Stimulated activated CD4-positive, alpha-beta T cell treated with anti-CD3 and anti-CD28 coated beads, Interleukin-2, amount 100 ng/mL, for 48 hours (primary cell): Measurements from ENCODE around the gene SETSIP.
"Not testable (repeated sequence)": the region's sequence is repeated elsewhere in the genome, so short reads cannot be mapped to it uniquely, and the experiment has no call there.

Experiments used
- DNase-seq, 2 donors: peaks; one replicate each; pipeline ENCODE4 v3.0.0-alpha.2; 2020

SETSIP gene, protein sequence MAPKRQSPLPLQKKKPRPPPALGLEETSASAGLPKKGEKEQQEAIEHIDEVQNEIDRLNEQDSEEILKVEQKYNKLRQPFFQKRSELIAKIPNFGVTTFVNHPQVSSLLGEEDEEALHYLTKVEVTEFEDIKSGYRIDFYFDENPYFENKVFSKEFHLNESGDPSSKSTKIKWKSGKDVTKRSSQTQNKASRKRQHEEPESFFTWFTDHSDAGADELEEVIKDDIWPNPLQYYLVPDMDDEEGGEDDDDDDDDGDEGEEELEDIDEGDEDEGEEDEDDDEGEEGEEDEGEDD

GRCh38 chr1:92075311-92075710, at the start of gene SETSIP:
TSS of gene SETSIP (minus strand) at chr1:92075411. CDS start at chr1:92075411, 0 bp downstream.
- no peak for DNase-seq

DNA sequence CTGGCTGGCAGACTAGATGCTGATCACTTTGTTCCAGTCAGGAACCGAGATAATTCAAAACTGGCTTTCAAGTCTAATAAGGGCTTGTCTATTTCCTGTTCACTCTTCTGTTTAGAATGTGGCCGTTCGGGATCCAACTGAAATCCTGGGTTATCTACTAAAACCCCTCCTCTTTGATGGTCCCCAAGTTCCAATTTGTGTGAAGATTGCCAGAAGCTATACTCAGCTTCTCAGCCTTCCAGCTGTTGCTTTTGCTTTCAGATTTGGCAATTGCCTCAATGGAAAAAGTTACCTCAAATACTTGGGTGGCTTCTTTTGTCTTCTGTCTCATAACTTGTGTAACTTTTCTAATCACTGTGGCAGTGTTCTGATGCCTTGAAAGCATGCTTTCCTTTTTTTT, 48.7 kb upstream of the SETSIP start:
- DNase-seq: no peak

GRCh38 chr1:92118826-92119225, 43.6 kb upstream of the SETSIP start:
- DNase-seq: no peak

GRCh38 chr1:92117526-92117925, 42.3 kb upstream of the SETSIP start:
- no peak for DNase-seq

- DNase-seq: no peak
These were observed 33.4 kb upstream of the SETSIP start for GRCh38 chr1:92108631-92109030.

GRCh38 chr1:92105546-92106081, 30.4 kb upstream of the SETSIP start:
- DNase-seq: no peak

GRCh38 chr1:92096317-92096716, 21.1 kb upstream of the SETSIP start:
- no peak for DNase-seq

- no peak for DNase-seq
These were observed 20.7 kb upstream of the SETSIP start for GRCh38 chr1:92095874-92096273.

- DNase-seq: no peak
These were observed 19.4 kb upstream of the SETSIP start for GRCh38 chr1:92094595-92094994.

GRCh38 chr1:92094090-92094489, 18.9 kb upstream of the SETSIP start:
- DNase-seq: no peak

DNA sequence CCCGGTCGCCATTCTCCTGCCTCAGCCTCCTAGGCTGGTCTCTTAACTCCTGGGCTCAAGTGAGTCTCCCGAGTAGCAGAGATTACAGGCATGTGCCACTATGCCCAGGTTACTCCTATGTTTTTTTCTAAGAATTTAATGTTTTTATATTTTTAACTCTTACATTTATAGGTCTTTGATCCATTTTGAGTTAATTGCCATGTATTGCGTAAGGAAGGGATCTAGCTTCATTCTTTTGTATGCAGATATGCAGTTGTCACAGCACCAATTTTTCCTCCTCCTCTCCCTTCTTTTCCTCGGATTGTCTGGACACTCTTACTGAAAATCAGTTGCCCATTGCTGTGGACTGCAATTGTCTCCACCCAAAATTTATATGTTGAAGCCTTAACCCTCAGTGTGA, 16.4 kb upstream of the SETSIP start:
- DNase-seq: no peak

DNA sequence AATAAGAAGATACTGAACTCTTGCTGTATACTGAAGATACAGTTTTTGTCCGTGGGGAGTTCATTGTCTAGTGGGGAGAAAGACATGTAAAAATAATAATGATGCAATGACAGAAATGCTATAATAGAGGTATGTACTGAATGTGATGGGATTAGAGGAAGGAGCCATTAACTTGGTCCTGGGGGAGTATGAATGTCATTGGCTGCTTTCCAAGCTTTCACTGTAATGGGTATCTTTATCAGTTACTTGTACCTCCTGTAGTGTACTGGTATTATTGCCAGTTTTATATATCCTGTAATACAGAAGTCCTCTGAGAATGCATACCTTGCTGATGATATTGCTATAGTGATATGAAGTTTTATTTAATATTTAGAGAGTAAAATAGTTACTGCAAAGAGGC, 12.3 kb upstream of the SETSIP start:
- DNase-seq: no peak

DNA sequence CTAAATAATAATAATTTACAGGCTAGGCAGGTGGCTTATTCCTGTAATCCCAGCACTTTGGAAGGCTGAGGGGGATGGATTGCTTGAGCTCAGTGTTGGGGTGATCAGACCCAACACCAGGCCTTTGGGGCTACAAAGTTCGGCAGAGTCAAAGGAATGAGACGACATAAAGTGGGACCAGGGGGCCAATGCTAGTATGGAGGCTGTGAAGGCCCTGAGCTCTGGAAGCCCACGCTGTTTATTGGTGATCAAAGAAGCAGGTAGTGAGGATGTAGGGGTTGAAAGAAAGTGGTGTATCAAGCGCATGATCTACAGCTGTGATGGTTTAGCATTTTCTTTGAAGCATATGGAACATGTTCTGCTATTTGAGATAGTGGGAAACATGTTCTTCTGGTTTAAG, 10.5 kb upstream of the SETSIP start:
- DNase-seq: no peak

GRCh38 chr1:92084651-92085050, 9.4 kb upstream of the SETSIP start:
- no peak for DNase-seq

GRCh38 chr1:92081031-92081430, 5.8 kb upstream of the SETSIP start:
- DNase-seq: no peak

- DNase-seq: peak; percentile 69 to 78
These were observed 5.1 kb upstream of the SETSIP start, which contains the start of gene BTBD8 for GRCh38 chr1:92080128-92080985. TSS of gene BTBD8 (plus strand) at chr1:92080345. CDS start at chr1:92080572, 227 bp downstream.

DNA sequence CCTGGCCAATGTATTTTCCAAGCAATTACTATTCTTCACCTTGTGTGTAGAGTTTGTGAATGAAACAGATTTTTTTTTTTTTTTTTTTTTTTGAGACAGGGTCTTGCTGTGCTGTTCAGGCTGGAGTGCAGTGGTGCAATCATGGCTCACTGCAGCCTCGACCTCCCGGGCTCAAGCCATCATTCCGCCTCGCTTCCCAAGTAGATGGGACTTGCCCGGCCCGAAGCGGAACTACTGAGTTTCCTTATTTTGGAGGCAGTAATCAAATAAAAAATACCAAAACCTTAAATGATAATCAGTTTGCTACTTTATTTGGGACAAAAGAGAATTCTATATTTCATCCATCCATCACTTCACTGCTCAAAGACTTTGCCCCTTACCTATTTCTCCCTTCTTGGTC, 4.2 kb upstream of the SETSIP start:
- no peak for DNase-seq

GRCh38 chr1:92078077-92078476, 2.9 kb upstream of the SETSIP start:
- DNase-seq: not testable (repeated sequence)

GRCh38 chr1:92076363-92076762, 1.2 kb upstream of the SETSIP start:
- DNase-seq: no peak

GRCh38 chr1:92074446-92074845, 765 bp downstream of the SETSIP start:
- not testable (repeated sequence) for DNase-seq

DNA sequence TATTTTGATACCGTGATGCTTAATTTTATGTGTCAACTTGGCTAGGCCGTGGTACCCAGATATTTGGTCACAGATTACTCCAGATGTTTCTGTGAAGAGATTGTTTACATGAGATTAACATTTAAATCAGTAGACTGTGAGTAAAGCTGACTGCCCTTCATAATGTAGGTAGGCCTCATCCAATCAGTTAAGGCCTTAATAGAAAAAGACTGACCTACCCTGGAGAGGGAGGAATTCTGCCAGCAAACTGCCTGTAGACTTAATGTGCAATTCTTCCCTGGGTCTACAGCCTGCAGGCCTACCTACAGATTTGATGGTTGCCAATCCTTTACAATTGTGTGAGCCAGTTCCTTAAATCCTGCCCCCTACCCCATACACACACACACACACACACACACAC, 4.3 kb downstream of the SETSIP start:
- no peak for DNase-seq

DNA sequence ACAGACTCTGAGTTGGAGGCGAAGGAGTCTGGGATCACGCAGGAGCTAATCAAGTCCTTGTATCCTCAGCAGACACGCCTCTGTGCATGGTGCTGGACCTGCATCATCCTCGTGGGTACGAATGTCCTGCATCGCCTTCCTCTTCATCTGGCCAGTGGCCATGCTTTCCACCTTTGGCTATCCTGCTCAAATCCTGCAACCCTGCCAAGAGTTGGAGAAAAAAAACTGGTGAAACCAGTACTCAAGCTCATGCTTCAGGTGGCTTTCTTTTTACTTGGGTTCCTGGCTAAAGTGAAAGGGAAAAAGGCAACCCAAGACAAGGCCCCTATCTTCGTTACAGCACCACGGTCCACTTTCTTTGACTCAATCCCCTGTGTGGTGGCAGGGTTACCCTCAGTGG, 8.9 kb downstream of the SETSIP start:
- DNase-seq: no peak

DNA sequence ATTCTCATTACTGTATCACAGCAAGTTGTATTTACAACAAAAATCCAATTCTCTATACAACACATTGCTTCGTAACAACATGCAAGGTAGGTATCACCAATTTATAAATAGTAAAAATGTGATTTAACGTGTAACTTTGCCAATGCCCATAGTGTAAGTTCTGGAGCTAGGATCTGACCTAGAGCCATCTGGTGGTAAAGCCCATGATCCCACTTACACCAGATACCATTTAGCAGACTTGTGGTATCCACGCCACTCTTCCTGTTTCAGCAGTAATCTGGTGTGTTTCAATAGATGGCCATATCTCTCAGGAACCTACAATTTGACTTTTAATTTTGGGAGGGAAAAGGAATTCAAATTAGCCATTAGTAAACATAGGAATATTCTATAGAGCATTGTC, 10.2 kb downstream of the SETSIP start:
- no peak for DNase-seq

DNA sequence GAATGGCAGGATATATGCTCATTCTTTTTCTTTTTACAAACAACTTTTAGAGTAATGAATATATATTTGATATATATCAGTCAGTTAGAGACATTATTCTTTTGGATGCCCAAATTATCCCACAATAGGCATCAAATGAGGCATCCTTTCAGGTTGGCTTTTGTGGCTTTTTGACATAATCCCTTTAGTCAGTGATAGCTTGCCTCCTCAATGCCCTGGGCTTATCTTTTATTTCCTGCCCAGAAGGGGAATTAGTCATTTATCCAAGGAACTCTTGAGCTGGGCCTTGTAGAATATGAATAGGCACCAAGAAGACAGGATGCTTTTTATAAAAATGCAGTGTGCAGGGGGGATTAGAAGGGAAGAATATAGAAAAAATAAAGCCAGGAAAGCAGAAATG, 23.3 kb downstream of the SETSIP start:
- no peak for DNase-seq
